Measurements from ENCODE around the gene APBA2. TPM values are rescaled to one million over a fixed set of nuclear protein-coding genes. Genes with fewer than 3 reads are reported as not detected.
A peak's percentile ranks its signal among the peaks of the same experiment; 100 is the strongest.

APBA2 gene
- total and polyA plus RNA-seq, 2 of the 13 experiments (the other 11 are each of a cell fraction or from before 2014, with no cell fraction given), result 0.62 to 2.3 TPM

- TF ChIP-seq, protein P1, sequence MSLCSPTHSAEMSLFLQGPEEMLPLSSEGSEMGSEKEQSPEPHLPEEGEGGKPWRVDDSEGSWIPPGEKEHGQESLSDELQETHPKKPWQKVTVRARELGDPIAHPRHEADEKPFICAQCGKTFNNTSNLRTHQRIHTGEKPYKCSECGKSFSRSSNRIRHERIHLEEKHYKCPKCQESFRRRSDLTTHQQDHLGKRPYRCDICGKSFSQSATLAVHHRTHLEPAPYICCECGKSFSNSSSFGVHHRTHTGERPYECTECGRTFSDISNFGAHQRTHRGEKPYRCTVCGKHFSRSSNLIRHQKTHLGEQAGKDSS (CRISPR knock-in tag; IDR thresholded peaks at IDR 0.05; ENCODE audit: borderline replicate concordance, low read depth), result no peak
- TF ChIP-seq GATA4 (IDR thresholded peaks at IDR 0.05; ENCODE audit: borderline replicate concordance, low read depth) (no peak), ZNF674 (CRISPR knock-in tag; IDR thresholded peaks at IDR 0.05; ENCODE audit: low read depth) (no peak), ADNP (CRISPR knock-in tag; IDR thresholded peaks at IDR 0.05) (no peak), ZBTB7B (CRISPR knock-in tag; IDR thresholded peaks at IDR 0.05) (no peak), NONO (IDR thresholded peaks at IDR 0.05) (no peak), NONO (CRISPR knock-in tag; conservative IDR thresholded peaks at IDR 0.05) (no peak), AKAP8 (CRISPR knock-in tag; IDR thresholded peaks at IDR 0.05) (no peak), PBX2 (CRISPR knock-in tag; IDR thresholded peaks at IDR 0.05) (no peak), ZNF891 (CRISPR knock-in tag; IDR thresholded peaks at IDR 0.05) (peak; percentile 65; the same call in 1 of the 2 replicates), WIZ (CRISPR knock-in tag; IDR thresholded peaks at IDR 0.05) (no peak), ZNF33B (CRISPR knock-in tag; IDR thresholded peaks at IDR 0.05) (no peak), SIN3A (IDR thresholded peaks at IDR 0.05; ENCODE audit: borderline replicate concordance, low read depth, low read length) (no peak), ZNF547 (CRISPR knock-in tag; IDR thresholded peaks at IDR 0.05) (no peak), ZNF570 (CRISPR knock-in tag; IDR thresholded peaks at IDR 0.05; ENCODE audit: borderline replicate concordance) (no peak), ZNF333 (CRISPR knock-in tag; IDR thresholded peaks at IDR 0.05; ENCODE audit: borderline replicate concordance) (no peak), SPEN (CRISPR knock-in tag; IDR thresholded peaks at IDR 0.05; ENCODE audit: low read depth) (no peak), ZBTB4 (CRISPR knock-in tag; IDR thresholded peaks at IDR 0.05; ENCODE audit: borderline replicate concordance) (no peak), ESRRA (CRISPR knock-in tag; IDR thresholded peaks at IDR 0.05; ENCODE audit: low read depth) (no peak), ZFP36 (IDR thresholded peaks at IDR 0.05; ENCODE audit: borderline replicate concordance, low read depth, low read length, partially characterized antibody) (no peak), CHD2 (IDR thresholded peaks at IDR 0.05; ENCODE audit: low read depth, low read length) (no peak), ZNF382 (CRISPR knock-in tag; IDR thresholded peaks at IDR 0.05; ENCODE audit: borderline replicate concordance) (no peak), TAF1 (CRISPR knock-in tag; IDR thresholded peaks at IDR 0.05) (no peak)
- TF ChIP-seq, protein P2, sequence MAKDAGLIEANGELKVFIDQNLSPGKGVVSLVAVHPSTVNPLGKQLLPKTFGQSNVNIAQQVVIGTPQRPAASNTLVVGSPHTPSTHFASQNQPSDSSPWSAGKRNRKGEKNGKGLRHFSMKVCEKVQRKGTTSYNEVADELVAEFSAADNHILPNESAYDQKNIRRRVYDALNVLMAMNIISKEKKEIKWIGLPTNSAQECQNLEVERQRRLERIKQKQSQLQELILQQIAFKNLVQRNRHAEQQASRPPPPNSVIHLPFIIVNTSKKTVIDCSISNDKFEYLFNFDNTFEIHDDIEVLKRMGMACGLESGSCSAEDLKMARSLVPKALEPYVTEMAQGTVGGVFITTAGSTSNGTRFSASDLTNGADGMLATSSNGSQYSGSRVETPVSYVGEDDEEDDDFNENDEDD (CRISPR knock-in tag; IDR thresholded peaks at IDR 0.05; ENCODE audit: borderline replicate concordance), result no peak
Observed at GRCh38 chr15:29139540-29140459, 254.0 kb downstream of the APBA2 start (continued).

All from HepG2 (cell line).